Upper lobe of right lung (tissue), 1 donor: ENCODE results near the gene TPO. TPM values are rescaled to one million over a fixed set of nuclear protein-coding genes. Genes with fewer than 3 reads are reported as not detected.

Experiments used
- ATAC-seq: fragments of 200-7000 bp; cut with Tn5 transposase; one replicate; pipeline ENCODE4 v1.9.1; 2020; ENCODE audit warnings: mild to moderate bottlenecking, moderate library complexity
- DNase-seq: peaks from one replicate; pipeline ENCODE4 v3.0.0-alpha.2; 2020
- H3K27ac ChIP-seq: fragments of 200-600 bp; one replicate; pipeline ENCODE4 v1.8.0; 2022
- H3K27me3 ChIP-seq: fragments of 200-600 bp; one replicate; pipeline ENCODE4 v1.8.0; 2022; ENCODE audit warnings: mild to moderate bottlenecking
- H3K36me3 ChIP-seq: fragments of 200-600 bp; one replicate; pipeline ENCODE4 v1.8.0; 2022
- H3K4me1 ChIP-seq: fragments of 200-600 bp; one replicate; pipeline ENCODE4 v1.8.0; 2022
- H3K4me3 ChIP-seq: fragments of 200-600 bp; one replicate; pipeline ENCODE4 v1.8.0; 2022; ENCODE audit warnings: mild to moderate bottlenecking
- H3K9me3 ChIP-seq: fragments of 200-600 bp; one replicate; pipeline ENCODE4 v1.8.0; 2022
- intact Hi-C: fragments of 100-400 bp; cut with DNase I; formaldehyde crosslinking; loops from one replicate; pipeline ENCODE4 v1.11.0; 2022
- total RNA-seq: library from RNA; stranded (reverse); fragmentation: NEBNext Ultra II Directional; extraction: Animal tissue kit (Norgen Biotek cat#: 25700); gene quantifications from one replicate; pipeline ENCODE4 v1.2.1, GENCODE V29; 2021
- TF ChIP-seq, protein P1 (sequence below): fragments of 200-600 bp; IDR thresholded peaks from one replicate; pipeline ENCODE4 v1.8.0; 2022; ENCODE audit warnings: antibody characterized with exemption
- donor health status: DM: no; HTN: yes; CAD: no; lungs with severe emphysema.

The TPO gene
- total RNA-seq, 1 donor from 2014 or later, result not detected

DNA sequence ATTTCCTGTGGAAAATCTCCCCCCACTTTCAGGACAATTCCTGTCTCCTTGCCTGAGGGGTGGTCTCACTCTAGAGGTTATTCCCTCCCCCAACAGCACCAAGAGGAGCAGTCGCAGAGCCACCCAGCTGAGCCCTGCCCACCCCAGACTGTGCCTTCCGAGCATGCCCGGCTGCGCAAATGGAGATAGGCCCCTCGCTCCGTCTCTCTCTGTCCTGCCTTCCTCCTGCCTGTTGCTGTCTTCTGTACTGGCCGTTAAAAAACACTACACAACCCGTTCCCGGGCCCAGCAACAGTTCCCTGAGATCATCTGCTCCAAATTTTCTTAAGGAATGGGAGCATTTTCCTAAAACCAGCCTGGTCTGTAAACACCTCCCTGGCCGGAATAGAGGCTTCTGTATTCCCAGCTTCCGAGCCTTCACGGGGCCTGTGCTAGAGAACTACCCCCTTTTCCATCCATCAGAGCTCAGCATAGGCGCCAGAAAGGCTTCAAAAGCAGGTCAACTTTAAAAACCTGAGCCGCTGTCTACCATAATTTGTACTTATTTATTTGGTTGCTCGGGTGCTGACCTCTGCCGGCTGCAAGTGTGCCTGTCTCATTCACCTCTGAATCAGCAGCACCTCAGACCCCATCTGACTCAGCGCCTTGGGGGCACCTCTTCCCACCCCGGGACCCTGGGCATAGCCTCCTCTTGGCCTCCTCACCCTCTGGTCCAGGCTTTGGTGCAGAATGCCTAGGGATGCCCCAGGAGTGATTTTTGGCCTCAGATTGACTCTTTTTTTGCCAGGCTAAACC, 171.6 kb downstream of the TPO start:
- Histone ChIP-seq H3K9me3 (no peaks in the 10 kb centered on the region), H3K36me3 (no peaks in the 10 kb centered on the region), H3K4me1 (no peaks in the 10 kb centered on the region), H3K27ac (no peak overlapping the region), H3K27me3 (no peaks in the 10 kb centered on the region), H3K4me3 (no peak overlapping the region)
- TF ChIP-seq, protein P1, sequence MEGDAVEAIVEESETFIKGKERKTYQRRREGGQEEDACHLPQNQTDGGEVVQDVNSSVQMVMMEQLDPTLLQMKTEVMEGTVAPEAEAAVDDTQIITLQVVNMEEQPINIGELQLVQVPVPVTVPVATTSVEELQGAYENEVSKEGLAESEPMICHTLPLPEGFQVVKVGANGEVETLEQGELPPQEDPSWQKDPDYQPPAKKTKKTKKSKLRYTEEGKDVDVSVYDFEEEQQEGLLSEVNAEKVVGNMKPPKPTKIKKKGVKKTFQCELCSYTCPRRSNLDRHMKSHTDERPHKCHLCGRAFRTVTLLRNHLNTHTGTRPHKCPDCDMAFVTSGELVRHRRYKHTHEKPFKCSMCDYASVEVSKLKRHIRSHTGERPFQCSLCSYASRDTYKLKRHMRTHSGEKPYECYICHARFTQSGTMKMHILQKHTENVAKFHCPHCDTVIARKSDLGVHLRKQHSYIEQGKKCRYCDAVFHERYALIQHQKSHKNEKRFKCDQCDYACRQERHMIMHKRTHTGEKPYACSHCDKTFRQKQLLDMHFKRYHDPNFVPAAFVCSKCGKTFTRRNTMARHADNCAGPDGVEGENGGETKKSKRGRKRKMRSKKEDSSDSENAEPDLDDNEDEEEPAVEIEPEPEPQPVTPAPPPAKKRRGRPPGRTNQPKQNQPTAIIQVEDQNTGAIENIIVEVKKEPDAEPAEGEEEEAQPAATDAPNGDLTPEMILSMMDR, result no peak
- ATAC-seq (no peak), DNase-seq (peak; percentile 52)
- intact Hi-C loops, result no loop called here

DNA sequence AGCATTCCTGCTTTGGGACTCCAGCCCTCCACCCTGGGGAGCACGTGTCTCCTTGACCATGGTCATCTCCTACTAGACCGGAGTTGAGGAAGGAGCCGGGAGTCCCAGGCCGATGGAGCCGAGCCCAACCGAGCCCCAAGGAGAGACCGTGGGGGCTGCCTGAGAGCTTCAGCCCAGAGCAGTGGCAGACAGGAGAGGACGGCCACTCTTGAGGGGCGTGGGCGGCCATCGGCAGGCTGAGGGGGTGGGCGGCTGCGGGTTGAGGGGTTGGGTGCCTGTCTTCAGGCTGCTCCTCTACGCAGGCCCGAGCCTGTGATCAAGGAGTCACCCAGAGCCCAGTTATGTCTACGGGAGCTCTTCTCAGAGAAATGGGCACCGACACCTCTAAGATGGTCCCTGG, 172.4 kb downstream of the TPO start:
- ATAC-seq (no peak), DNase-seq (peak; percentile 59)
- H3K27me3 ChIP-seq, result no peaks in the 10 kb centered on the region
- TF ChIP-seq, protein P1, result no peak
- intact Hi-C loops, result no loop called here
- no peak overlapping the region for H3K4me3 ChIP-seq
- H3K36me3 ChIP-seq, result no peaks in the 10 kb centered on the region
- H3K27ac ChIP-seq, result no peak overlapping the region
- no peaks in the 10 kb centered on the region for H3K9me3 ChIP-seq
- H3K4me1 ChIP-seq, result peaks cover under 1% of the 10 kb centered on the region

DNA sequence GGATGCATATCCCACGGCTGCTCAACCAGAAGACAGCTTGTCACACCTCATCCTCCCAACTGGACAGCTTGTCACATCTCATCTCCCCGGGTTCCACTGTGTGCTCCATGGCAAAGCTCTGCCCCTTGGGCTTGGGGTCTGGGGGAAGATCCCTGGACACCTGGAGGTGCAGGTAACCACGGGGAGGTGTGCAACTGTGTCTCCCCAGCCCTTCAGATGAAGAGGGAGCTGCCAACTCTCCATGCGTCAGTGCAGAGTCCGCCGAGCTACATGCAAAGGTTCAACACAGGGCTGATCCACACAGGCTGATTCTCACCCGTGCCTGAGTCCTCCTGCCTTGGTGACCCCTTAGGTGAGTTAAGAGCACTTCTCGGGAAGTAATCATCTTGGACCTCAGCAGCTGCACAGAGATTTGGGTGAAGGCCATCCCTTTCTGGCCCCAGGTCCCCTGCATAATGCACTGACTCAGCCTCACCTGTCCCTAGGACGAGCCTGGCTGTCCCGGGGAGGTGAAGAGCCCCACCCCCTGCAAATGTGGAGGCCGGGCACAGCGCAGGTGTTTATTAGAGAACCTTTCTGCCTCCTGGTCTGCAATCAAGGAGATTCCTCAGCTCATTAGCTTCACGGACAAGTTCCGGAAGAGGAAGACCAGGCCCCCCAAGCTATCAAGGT, 173.1 kb downstream of the TPO start:
- Histone ChIP-seq H3K27me3 (no peaks in the 10 kb centered on the region), H3K4me3 (no peak overlapping the region), H3K4me1 (peaks cover 8% of the 10 kb centered on the region), H3K27ac (no peak overlapping the region), H3K36me3 (no peaks in the 10 kb centered on the region), H3K9me3 (no peaks in the 10 kb centered on the region)
- intact Hi-C loops, result no loop called here
- DNase-seq, result peak; percentile 63
- ATAC-seq, result peak; percentile 8
- TF ChIP-seq, protein P1, result no peak

DNA sequence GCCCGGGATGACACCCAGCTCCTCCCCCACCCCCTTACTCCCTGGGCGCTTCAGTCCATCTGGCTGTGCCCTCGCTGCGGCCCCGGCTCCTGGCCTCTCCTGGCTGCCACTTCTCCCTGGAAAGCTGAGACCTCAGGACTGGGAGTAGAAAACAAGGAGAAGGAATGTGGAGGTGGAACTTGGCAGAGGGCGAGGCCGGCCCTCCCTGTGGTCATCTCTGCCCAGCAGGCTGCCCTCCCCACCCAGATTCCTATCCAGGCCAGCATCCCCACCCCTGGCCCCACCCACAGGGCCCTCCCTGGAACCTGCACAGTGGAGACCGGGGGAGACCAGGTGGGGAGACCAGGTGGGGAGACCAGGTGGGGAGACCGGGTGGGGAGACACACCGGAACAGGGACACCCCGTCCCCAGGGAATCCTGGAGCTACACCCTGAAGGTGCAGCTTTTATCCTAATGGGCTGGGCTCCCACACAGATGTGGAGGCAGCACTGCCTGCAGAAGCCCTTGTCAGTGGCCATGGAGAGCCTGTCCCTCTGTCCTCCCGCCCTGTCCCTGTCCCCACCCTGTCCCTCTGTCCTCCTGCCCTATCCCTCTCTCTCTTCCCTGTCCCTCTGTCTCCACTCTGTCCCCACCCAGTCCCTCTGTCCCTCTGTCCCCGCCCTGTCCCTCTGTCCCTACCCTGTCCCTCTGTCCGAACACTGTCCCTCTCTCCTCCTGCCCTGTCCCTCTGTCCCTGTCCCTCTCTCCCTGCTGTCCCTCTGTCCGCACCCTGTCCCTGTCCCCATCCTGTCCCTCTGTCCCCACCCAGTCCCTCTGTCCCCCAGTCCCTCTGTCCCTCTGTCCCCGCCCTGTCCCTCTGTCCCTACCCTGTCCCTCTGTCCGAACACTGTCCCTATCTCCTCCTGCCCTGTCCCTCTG, 173.9 kb downstream of the TPO start:
- intact Hi-C loops, result no loop called here

More for the DNA sequence above, 173.9 kb downstream of the TPO start:
- DNase-seq, result peak; percentile 77
- H3K9me3 ChIP-seq, result no peaks in the 10 kb centered on the region
- H3K4me1 ChIP-seq, result peaks cover 14% of the 10 kb centered on the region
- H3K4me3 ChIP-seq, result no peak overlapping the region
- H3K36me3 ChIP-seq, result no peaks in the 10 kb centered on the region
- H3K27ac ChIP-seq, result no peak overlapping the region
- H3K27me3 ChIP-seq, result no peaks in the 10 kb centered on the region
- ATAC-seq, result peak; percentile 83
- TF ChIP-seq, protein P1, result no peak
